H1 (cell line): Measurements from ENCODE around the gene KLHDC4.

Experiments
- CBX5 ChIP-seq: fragments of 300-800, 300-1000 bp; sonication (generic); IDR thresholded peaks from 2 replicates; pipeline ENCODE4 v1.7.1; 2016; ENCODE audit warnings: antibody characterized with exemption, low read length, low read depth
- CTCF ChIP-seq, 3 experiments: IDR thresholded peaks; 1 replicate in 2 of 3; 2 replicates in 1 of 3; pipeline versions ENCODE4 v1.5.1 to v1.6.1; 2011; ENCODE audit warnings: low read length in 3 of 3, mild to moderate bottlenecking in 3 of 3, inconsistent platforms in 2 of 3, low read depth in 1 of 3, moderate library complexity in 1 of 3; ENCODE audit not compliant: insufficient read depth in 1 of 3; ENCODE audit errors: control extremely low read depth in 1 of 3
- EGR1 ChIP-seq: IDR thresholded peaks from 2 replicates; pipeline ENCODE4 v1.6.1; 2011; ENCODE audit warnings: low read depth, low read length, borderline replicate concordance
- EP300 ChIP-seq, 2 experiments: IDR thresholded peaks; 1 replicate in 1 of 2; 2 replicates in 1 of 2; pipeline ENCODE4 v1.6.1; 2011 to 2012; ENCODE audit warnings: low read depth in 2 of 2, low read length in 2 of 2, mild to moderate bottlenecking in 2 of 2, borderline replicate concordance in 1 of 2, inconsistent platforms in 1 of 2, moderate library complexity in 1 of 2
- GABPA ChIP-seq: IDR thresholded peaks from 2 replicates; pipeline ENCODE4 v1.6.1; 2011; ENCODE audit warnings: mild to moderate bottlenecking, low read length, moderate library complexity, borderline replicate concordance; ENCODE audit not compliant: insufficient read depth
- HDAC2 ChIP-seq, 2 experiments: fragments of 300-600 bp in 1 of 2; sonication (generic) in 1 of 2; IDR thresholded peaks; 2 replicates each; pipeline ENCODE4 v1.6.1; 2011 to 2012; ENCODE audit warnings: low read depth in 2 of 2, low read length in 2 of 2, mild to moderate bottlenecking in 2 of 2, moderate library complexity in 2 of 2, borderline replicate concordance in 1 of 2, inconsistent platforms in 1 of 2
- JUND ChIP-seq: IDR thresholded peaks from 2 replicates; pipeline ENCODE4 v1.6.1; 2011; ENCODE audit warnings: mild to moderate bottlenecking, improper control_type of control experiment, low read length
- PHF8 ChIP-seq: fragments of 200-600 bp; sonication (generic); conservative IDR thresholded peaks from 2 replicates; pipeline ENCODE4 v1.7.1; 2012; ENCODE audit warnings: low read depth, mild to moderate bottlenecking, inconsistent platforms, low read length, moderate library complexity
- POLR2A ChIP-seq, 2 experiments: IDR thresholded peaks; 1 replicate in 1 of 2; 2 replicates in 1 of 2; pipeline ENCODE4 v1.6.1; 2011; ENCODE audit warnings: low read depth in 2 of 2, low read length in 2 of 2, mild to moderate bottlenecking in 2 of 2; ENCODE audit errors: control extremely low read depth in 1 of 2
- POLR2AphosphoS5 ChIP-seq: IDR thresholded peaks from 2 replicates; pipeline ENCODE4 v1.6.1; 2011; ENCODE audit warnings: low read depth, low read length
- RAD21 ChIP-seq, 2 experiments: IDR thresholded peaks in 1 of 2; conservative IDR thresholded peaks in 1 of 2; 2 replicates each; pipeline ENCODE4 v1.6.1; 2011; ENCODE audit warnings: low read depth in 2 of 2, low read length in 2 of 2, improper control_type of control experiment in 1 of 2, inconsistent platforms in 1 of 2, mild to moderate bottlenecking in 1 of 2, moderate library complexity in 1 of 2

GRCh38 chr16:87662254-87663204 is 103.3 kb downstream of the KLHDC4 start:
- TF ChIP-seq PHF8 (no peak), GABPA (no peak), POLR2AphosphoS5 (no peak), POLR2A (IDR thresholded peaks at IDR 0.05; ENCODE audit: control extremely low read depth in 1 of 2, low read depth in 2 of 2, low read length in 2 of 2) (no peak), CTCF (IDR thresholded peaks at IDR 0.05; ENCODE audit: control extremely low read depth in 1 of 3, insufficient read depth in 1 of 3, low read depth in 1 of 3, low read length in 3 of 3) (peak in 2 of 3 experiments; percentile 30 to 34; a peak in 2 of 4 replicates), EGR1 (no peak), HDAC2 (IDR thresholded peaks at IDR 0.05; ENCODE audit: borderline replicate concordance in 1 of 2, low read depth in 2 of 2, low read length in 2 of 2) (no peak), EP300 (IDR thresholded peaks at IDR 0.05; ENCODE audit: borderline replicate concordance in 1 of 2, low read depth in 2 of 2, low read length in 2 of 2) (no peak), JUND (no peak), CBX5 (no peak), RAD21 (IDR thresholded peaks at IDR 0.05 in 1 of 2, conservative IDR thresholded peaks at IDR 0.05 in 1 of 2; ENCODE audit: low read depth in 2 of 2, low read length in 2 of 2) (peak in 1 of 2 experiments; percentile 2; a peak in 1 of 4 replicates)
